HG02759 (cell line): Measurements from ENCODE around the gene ENDOV.
"Not testable (repeated sequence)": the region's sequence is repeated elsewhere in the genome, so short reads cannot be mapped to it uniquely, and the experiment has no call there.

ENCODE experiments used
- ATAC-seq: cut with Tn5 transposase; IDR thresholded peaks from one replicate; pipeline ENCODE4 v1.9.1; 2021; ENCODE audit warnings: mild to moderate bottlenecking, moderate library complexity; ENCODE audit not compliant: unreplicated experiment

ENDOV gene

GRCh38 chr17:80388175-80388574 is 26.8 kb upstream of the ENDOV start:
- ATAC-seq, result no peak

- ATAC-seq, result no peak
Measured at GRCh38 chr17:80388601-80389000, 26.4 kb upstream of the ENDOV start.

GRCh38 chr17:80389011-80389995 is 25.7 kb upstream of the ENDOV start:
- no peak for ATAC-seq

GRCh38 chr17:80393241-80393890 is 21.6 kb upstream of the ENDOV start:
- ATAC-seq, result no peak

- ATAC-seq, result no peak
Measured at GRCh38 chr17:80393961-80394360, 21.0 kb upstream of the ENDOV start.

GRCh38 chr17:80394629-80395216 is 20.2 kb upstream of the ENDOV start:
- no peak for ATAC-seq

- ATAC-seq, result no peak
Measured at GRCh38 chr17:80395402-80396151, 19.4 kb upstream of the ENDOV start.

GRCh38 chr17:80396157-80397033 is 18.6 kb upstream of the ENDOV start:
- ATAC-seq, result no peak

GRCh38 chr17:80397034-80397387 is 18.0 kb upstream of the ENDOV start:
- no peak for ATAC-seq

- no peak for ATAC-seq
Measured at GRCh38 chr17:80397686-80398085, 17.3 kb upstream of the ENDOV start.

GRCh38 chr17:80401086-80401485 is 13.9 kb upstream of the ENDOV start:
- ATAC-seq, result not testable (repeated sequence)

GRCh38 chr17:80402102-80402501 is 12.9 kb upstream of the ENDOV start:
- ATAC-seq, result not testable (repeated sequence)

- ATAC-seq, result no peak
Measured at GRCh38 chr17:80402959-80403358, 12.0 kb upstream of the ENDOV start.

GRCh38 chr17:80406146-80406545 is 8.8 kb upstream of the ENDOV start:
- ATAC-seq, result no peak

GRCh38 chr17:80407917-80408316 is 7.0 kb upstream of the ENDOV start:
- ATAC-seq, result not testable (repeated sequence)

- ATAC-seq, result no peak
Measured at GRCh38 chr17:80408872-80409271, 6.1 kb upstream of the ENDOV start.

- ATAC-seq, result no peak
Measured at GRCh38 chr17:80409626-80410025, 5.3 kb upstream of the ENDOV start.

GRCh38 chr17:80410441-80411087 is 4.4 kb upstream of the ENDOV start:
- not testable (repeated sequence) for ATAC-seq

- ATAC-seq, result no peak
Measured at GRCh38 chr17:80413771-80414507, 1.0 kb upstream of the ENDOV start.
